ENCODE results near the gene SEMA6B.
A peak's percentile ranks its signal among the peaks of the same experiment; 100 is the strongest.

The SEMA6B gene

GRCh38 chr19:4508698-4509097 lies 50.8 kb downstream of the SEMA6B start:
- DNase-seq (ENCODE audit: low read depth, low spot score) = peak; percentile 81

GRCh38 chr19:4507804-4508203 lies 51.7 kb downstream of the SEMA6B start:
- DNase-seq (ENCODE audit: low read depth, low spot score) = no peak

- no peak for DNase-seq (ENCODE audit: low read depth, low spot score)
These were observed 52.4 kb downstream of the SEMA6B start for GRCh38 chr19:4507150-4507452.

GRCh38 chr19:4506449-4507149 lies 52.9 kb downstream of the SEMA6B start:
- DNase-seq (ENCODE audit: low read depth, low spot score) = no peak

- no peak for DNase-seq (ENCODE audit: low read depth, low spot score)
These were observed 53.7 kb downstream of the SEMA6B start for GRCh38 chr19:4505570-4506448.

GRCh38 chr19:4504891-4505569 lies 54.5 kb downstream of the SEMA6B start:
- DNase-seq (ENCODE audit: low read depth, low spot score) = no peak

- DNase-seq (ENCODE audit: low read depth, low spot score) = no peak
These were observed 55.2 kb downstream of the SEMA6B start for GRCh38 chr19:4504297-4504701.

GRCh38 chr19:4503825-4504170 lies 55.7 kb downstream of the SEMA6B start:
- no peak for DNase-seq (ENCODE audit: low read depth, low spot score)

- no peak for DNase-seq (ENCODE audit: low read depth, low spot score)
These were observed 56.2 kb downstream of the SEMA6B start for GRCh38 chr19:4503132-4503824.

GRCh38 chr19:4502282-4503131 lies 57.0 kb downstream of the SEMA6B start:
- DNase-seq (ENCODE audit: low read depth, low spot score) = no peak

- DNase-seq (ENCODE audit: low read depth, low spot score) = no peak
These were observed 57.8 kb downstream of the SEMA6B start for GRCh38 chr19:4501691-4502090.

- DNase-seq (ENCODE audit: low read depth, low spot score) = no peak
These were observed 58.5 kb downstream of the SEMA6B start for GRCh38 chr19:4500841-4501591.

- no peak for DNase-seq (ENCODE audit: low read depth, low spot score)
These were observed 59.6 kb downstream of the SEMA6B start for GRCh38 chr19:4499855-4500254.

- no peak for DNase-seq (ENCODE audit: low read depth, low spot score)
These were observed 60.2 kb downstream of the SEMA6B start for GRCh38 chr19:4499318-4499717.

- DNase-seq (ENCODE audit: low read depth, low spot score) = no peak
These were observed 60.8 kb downstream of the SEMA6B start for GRCh38 chr19:4498694-4499093.

GRCh38 chr19:4497770-4498389 lies 61.6 kb downstream of the SEMA6B start:
- no peak for DNase-seq (ENCODE audit: low read depth, low spot score)

GRCh38 chr19:4496304-4496703 lies 63.2 kb downstream of the SEMA6B start:
- DNase-seq (ENCODE audit: low read depth, low spot score) = no peak

- DNase-seq (ENCODE audit: low read depth, low spot score) = no peak
These were observed 64.0 kb downstream of the SEMA6B start for GRCh38 chr19:4495471-4495870.

- no peak for DNase-seq (ENCODE audit: low read depth, low spot score)
These were observed 64.8 kb downstream of the SEMA6B start for GRCh38 chr19:4494691-4495064.

Data from ELF-1 (cell line).